GM23248 (cell line): ENCODE data around the gene HDAC4. TPM values are rescaled to one million over a fixed set of nuclear protein-coding genes. Genes with fewer than 3 reads are reported as not detected.
A peak's percentile ranks its signal among the peaks of the same experiment; 100 is the strongest.

Source experiments
- DNase-seq: peaks from one replicate; pipeline ENCODE4 v3.0.0-alpha.2; 2015
- H2AFZ ChIP-seq: fragments of 200-600 bp; sonication (generic); 2 replicates; pipeline ENCODE4 v1.6.1; 2016; ENCODE audit warnings: antibody characterized with exemption
- H3F3A ChIP-seq: fragments of 200-600 bp; sonication (generic); 2 replicates; pipeline ENCODE4 v1.6.1; 2016; ENCODE audit warnings: mild to moderate bottlenecking, antibody characterized with exemption, mixed run types; ENCODE audit not compliant: insufficient read depth
- H3K27ac ChIP-seq: fragments of 200-600 bp; sonication (generic); 2 replicates; pipeline ENCODE4 v1.5.1; 2016; ENCODE audit warnings: mild to moderate bottlenecking
- H3K27me3 ChIP-seq: fragments of 200-600 bp; sonication (generic); replicated peaks from 2 replicates; pipeline ENCODE4 v1.6.1; 2016; ENCODE audit warnings: mild to moderate bottlenecking; ENCODE audit not compliant: insufficient read depth
- H3K36me3 ChIP-seq: fragments of 200-600 bp; sonication (generic); 2 replicates; pipeline ENCODE4 v1.6.1; 2016; ENCODE audit warnings: low read depth, mild to moderate bottlenecking
- H3K4me1 ChIP-seq: fragments of 200-600 bp; sonication (generic); 2 replicates; pipeline ENCODE4 v1.6.1; 2016; ENCODE audit warnings: mild to moderate bottlenecking; ENCODE audit not compliant: insufficient read depth
- H3K4me2 ChIP-seq: fragments of 200-600 bp; sonication (generic); one replicate; pipeline ENCODE4 v1.6.1; 2016; ENCODE audit warnings: mild to moderate bottlenecking; ENCODE audit not compliant: unreplicated experiment
- H3K4me3 ChIP-seq: fragments of 200-600 bp; sonication (generic); 2 replicates; pipeline ENCODE4 v1.5.1; 2016; ENCODE audit warnings: mild to moderate bottlenecking
- H3K79me2 ChIP-seq: fragments of 200-600 bp; sonication (generic); 2 replicates; pipeline ENCODE4 v1.6.1; 2016; ENCODE audit warnings: mild to moderate bottlenecking; ENCODE audit not compliant: insufficient read depth
- H3K9ac ChIP-seq: fragments of 200-600 bp; sonication (generic); 2 replicates; pipeline ENCODE4 v1.6.1; 2016; ENCODE audit warnings: mild to moderate bottlenecking
- H3K9me2 ChIP-seq: fragments of 200-600 bp; sonication (generic); 2 replicates; pipeline ENCODE4 v1.6.1; 2016; ENCODE audit warnings: mixed run types, mild to moderate bottlenecking, moderate library complexity; ENCODE audit not compliant: insufficient read depth
- H3K9me3 ChIP-seq: fragments of 200-600 bp; sonication (generic); one replicate; pipeline ENCODE4 v1.6.1; 2017; ENCODE audit warnings: low read depth
- H4K20me1 ChIP-seq: fragments of 200-600 bp; sonication (generic); 2 replicates; pipeline ENCODE4 v1.6.0; 2016; ENCODE audit not compliant: insufficient read depth
- EZH2 ChIP-seq: fragments of 200-600 bp; sonication (generic); IDR thresholded peaks from 2 replicates; pipeline ENCODE4 v1.6.1; 2018; ENCODE audit warnings: antibody characterized with exemption, mild to moderate bottlenecking; ENCODE audit not compliant: insufficient read depth, poor library complexity, severe bottlenecking
- EZH2phosphoT487 ChIP-seq: fragments of 200-600 bp; sonication (generic); IDR thresholded peaks from 2 replicates; pipeline ENCODE4 v1.6.1; 2018; ENCODE audit warnings: antibody characterized with exemption, moderate library complexity, mild to moderate bottlenecking, low read depth; ENCODE audit not compliant: insufficient read depth
- WGBS, 2 experiments: methylation state at CpG; one replicate each; pipeline ENCODE4 v1.1.6; 2015 to 2017; ENCODE audit warnings: low lambda C conversion rate in 2 of 2, low coverage in 1 of 2; ENCODE audit errors: missing lambda C conversion rate in 2 of 2; 5-methylcytosine and 5-hydroxymethylcytosine counted together
- in situ Hi-C: fragments of 300-500 bp; cut with MboI; formaldehyde crosslinking; loops from 2 replicates; pipeline ENCODE4 v1.15.0; 2020
- polyA plus RNA-seq: library from polyadenylated mRNA; unstranded; fragments of >200 nt; fragmentation: Nextera tagmentation; extraction: Ambion mirVana; gene quantifications from 2 replicates; pipeline ENCODE4 v1.2.1, GENCODE V29; 2016
- total RNA-seq: library from RNA; depleted of rRNA; stranded (reverse); fragments of >200 nt; shearing (Covaris generic); gene quantifications from 2 replicates; pipeline ENCODE4 v1.2.3, GENCODE V29; 2014

Gene HDAC4
- total and polyA plus RNA-seq, 2 experiments from 2014 or later: 2.1 to 6.3 TPM

DNA sequence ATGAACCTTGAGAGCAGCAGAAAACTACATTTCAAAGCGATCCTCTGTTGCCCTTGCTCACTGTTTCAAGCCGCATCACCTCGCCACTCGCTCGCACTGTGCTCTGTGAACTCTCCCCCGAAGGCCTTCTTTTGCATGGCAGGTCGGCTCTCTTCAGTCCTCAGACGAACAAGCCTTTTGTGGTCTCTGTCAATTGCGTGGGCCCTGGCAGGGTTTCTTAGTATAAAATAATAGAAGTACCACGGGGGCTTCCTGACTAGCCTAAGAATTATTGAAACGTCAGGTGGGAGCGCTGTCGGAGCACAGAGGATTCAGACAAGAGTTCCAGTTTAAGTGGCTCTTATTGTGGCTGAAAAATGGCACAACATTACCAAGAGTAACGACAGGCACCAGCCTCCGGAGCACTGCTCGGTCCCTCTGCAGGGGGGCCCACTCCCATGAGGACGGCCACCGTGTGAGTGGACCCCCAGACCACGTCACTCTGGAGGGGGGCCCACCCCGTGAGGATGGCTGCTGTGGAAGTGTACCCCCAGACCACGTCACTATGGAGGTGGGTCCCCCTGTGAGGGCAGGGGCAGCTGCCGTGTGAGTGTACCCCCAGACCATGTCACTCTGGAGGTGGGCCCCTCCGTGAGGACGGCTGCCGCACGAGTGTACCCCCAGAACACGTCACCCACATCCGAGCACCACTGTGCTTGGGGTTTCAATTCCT is 237.7 kb downstream of the HDAC4 start:
- H3K4me3 ChIP-seq: no peak overlapping the region
- no peak for DNase-seq
- H3K79me2 ChIP-seq: no peaks in the 10 kb centered on the region
- no peaks in the 10 kb centered on the region for H3K9me3 ChIP-seq
- H3F3A ChIP-seq: no peaks in the 10 kb centered on the region
- H3K4me2 ChIP-seq: no peak overlapping the region
- H3K4me1 ChIP-seq: no peaks in the 10 kb centered on the region
- H3K27me3 ChIP-seq: no peaks in the 10 kb centered on the region
- H3K27ac ChIP-seq: no peak overlapping the region
- no peaks in the 10 kb centered on the region for H3K9me2 ChIP-seq
- TF ChIP-seq EZH2 (no peak), EZH2phosphoT487 (no peak)
- no peak overlapping the region for H2AFZ ChIP-seq
- H3K36me3 ChIP-seq: no peaks in the 10 kb centered on the region
- in situ Hi-C loops: no loop called here
- 95 to 96% methylated on average over 28 of the region's 28 CpGs for WGBS, 2 experiments
- H3K9ac ChIP-seq: no peak overlapping the region
- H4K20me1 ChIP-seq: no peaks in the 10 kb centered on the region

GRCh38 chr2:239162141-239162821 is 238.5 kb downstream of the HDAC4 start:
- H3K4me1 ChIP-seq: no peaks in the 10 kb centered on the region
- no peak overlapping the region for H3K9ac ChIP-seq
- no peak overlapping the region for H3K4me3 ChIP-seq
- H4K20me1 ChIP-seq: no peaks in the 10 kb centered on the region
- in situ Hi-C loops: no loop called here
- H3K4me2 ChIP-seq: no peak overlapping the region
- 93 to 95% methylated on average over 20 to 23 of the region's 23 CpGs for WGBS, 2 experiments
- H3K9me2 ChIP-seq: no peaks in the 10 kb centered on the region
- no peak for DNase-seq
- no peaks in the 10 kb centered on the region for H3K36me3 ChIP-seq
- H3F3A ChIP-seq: no peaks in the 10 kb centered on the region
- no peak for TF ChIP-seq EZH2
- no peak for TF ChIP-seq EZH2phosphoT487
- H3K27ac ChIP-seq: no peak overlapping the region
- no peaks in the 10 kb centered on the region for H3K27me3 ChIP-seq
- no peak overlapping the region for H2AFZ ChIP-seq
- H3K9me3 ChIP-seq: no peaks in the 10 kb centered on the region
- no peaks in the 10 kb centered on the region for H3K79me2 ChIP-seq

DNA sequence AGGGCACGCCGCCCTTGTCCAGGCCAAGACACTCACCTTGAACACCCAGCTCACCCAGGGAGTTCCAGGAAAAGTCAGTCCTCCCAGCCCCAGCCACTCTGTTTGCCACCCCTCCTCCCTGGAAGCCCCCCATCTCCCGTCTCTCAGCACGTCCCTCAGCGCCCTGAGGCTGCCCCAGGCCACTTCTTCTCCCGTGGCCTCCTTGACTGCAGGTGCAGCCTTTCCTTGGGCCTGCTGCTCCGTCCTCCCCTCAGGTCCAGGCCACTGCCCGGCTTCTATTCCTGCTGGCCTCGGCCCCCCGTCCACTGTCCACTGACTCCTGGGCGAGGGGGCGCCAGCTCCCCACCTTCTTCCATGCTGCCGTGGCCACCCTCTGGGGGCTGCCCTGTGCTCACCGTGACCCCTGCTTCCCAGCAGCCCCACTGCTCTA is 239.1 kb downstream of the HDAC4 start:
- 90 to 95% methylated on average over 11 to 14 of the region's 14 CpGs for WGBS, 2 experiments
- in situ Hi-C loops: no loop called here
- no peak for DNase-seq

DNA sequence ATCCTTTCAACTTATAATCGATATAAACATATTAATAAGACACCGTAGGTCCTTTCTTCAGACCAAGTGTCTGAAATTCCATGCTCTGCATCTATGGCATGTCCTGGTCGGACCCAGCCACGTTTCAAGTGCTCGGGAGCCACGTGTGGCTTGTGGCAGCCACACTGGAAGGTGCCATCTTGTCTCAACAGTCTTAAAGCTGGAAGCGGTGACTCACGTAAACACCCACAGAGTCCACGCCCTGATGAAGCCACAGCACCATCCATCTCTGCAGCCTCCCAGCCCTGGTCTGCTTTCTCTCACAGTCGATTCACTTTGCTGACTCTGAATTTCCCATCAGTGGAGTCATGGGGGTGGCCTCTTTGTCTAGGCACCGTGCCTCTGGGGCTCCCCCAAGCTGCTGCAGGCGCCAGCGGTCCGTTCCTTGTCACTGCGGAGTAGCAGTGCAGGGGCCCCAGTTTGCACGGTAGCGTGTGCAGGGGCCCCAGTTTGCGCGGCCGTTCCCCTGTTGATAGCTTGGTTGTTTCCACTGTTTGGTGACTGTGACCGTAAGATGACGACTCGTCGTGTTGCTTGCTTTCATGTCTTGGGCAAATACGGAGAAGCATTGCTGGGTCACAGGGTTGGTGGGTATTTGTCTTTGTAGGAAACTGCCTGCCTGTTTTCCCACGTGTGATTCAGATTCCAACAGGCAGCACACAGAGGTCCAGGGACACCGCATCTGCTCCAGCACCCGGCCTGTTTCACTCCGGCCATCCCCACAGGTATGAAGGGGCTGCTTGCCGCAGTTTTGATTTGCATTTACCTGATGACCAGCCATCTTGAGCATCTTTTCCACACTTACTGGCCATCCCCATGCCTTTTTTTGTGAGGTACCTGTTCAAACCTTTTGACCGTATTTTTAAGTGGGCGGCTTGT is 240.3 kb downstream of the HDAC4 start:
- DNase-seq: peak; percentile 25
- H3K4me2 ChIP-seq: no peak overlapping the region

More for the DNA sequence above, 239.1 kb downstream of the HDAC4 start:
- Histone ChIP-seq H3K9ac (no peak overlapping the region), H3K27ac (no peak overlapping the region), H3K27me3 (no peaks in the 10 kb centered on the region), H3K4me1 (no peaks in the 10 kb centered on the region), H3F3A (no peaks in the 10 kb centered on the region), H3K4me3 (no peak overlapping the region), H3K79me2 (no peaks in the 10 kb centered on the region), H4K20me1 (no peaks in the 10 kb centered on the region), H3K4me2 (no peak overlapping the region), H3K36me3 (no peaks in the 10 kb centered on the region), H2AFZ (no peak overlapping the region), H3K9me3 (no peaks in the 10 kb centered on the region), H3K9me2 (no peaks in the 10 kb centered on the region)
- TF ChIP-seq EZH2: no peak
- no peak for TF ChIP-seq EZH2phosphoT487

More for the DNA sequence above, 240.3 kb downstream of the HDAC4 start:
- in situ Hi-C loops: no loop called here
- H3K9ac ChIP-seq: no peak overlapping the region
- H3K9me2 ChIP-seq: no peaks in the 10 kb centered on the region
- H4K20me1 ChIP-seq: no peaks in the 10 kb centered on the region
- no peak overlapping the region for H3K27ac ChIP-seq
- no peaks in the 10 kb centered on the region for H3K4me1 ChIP-seq
- H3K36me3 ChIP-seq: no peaks in the 10 kb centered on the region
- H3K4me3 ChIP-seq: no peak overlapping the region
- H2AFZ ChIP-seq: no peak overlapping the region
- no peaks in the 10 kb centered on the region for H3F3A ChIP-seq
- 94 to 95% methylated on average over 32 of the region's 32 CpGs for WGBS, 2 experiments
- no peaks in the 10 kb centered on the region for H3K9me3 ChIP-seq
- H3K27me3 ChIP-seq: no peaks in the 10 kb centered on the region
- H3K79me2 ChIP-seq: no peaks in the 10 kb centered on the region
- TF ChIP-seq EZH2phosphoT487 (no peak), EZH2 (no peak)
